Tibial nerve (tissue), 4 donors: Measurements from ENCODE around the gene BCL2. TPM values are rescaled to one million over a fixed set of nuclear protein-coding genes. Genes with fewer than 3 reads are reported as not detected.
"Not testable (repeated sequence)": the region's sequence is repeated elsewhere in the genome, so short reads cannot be mapped to it uniquely, and the experiment has no call there.

Experiments used
- DNase-seq, 2 donors: peaks; one replicate each; pipeline ENCODE4 v3.0.0-alpha.2; 2019; ENCODE audit warnings: low spot score in 2 of 2
- H3K27ac ChIP-seq, 4 donors: fragments of 200-600 bp; sonication (generic) in 3 of 4; one replicate each; pipeline ENCODE4 v1.5.1; 2017 to 2019; ENCODE audit warnings: mild to moderate bottlenecking in 1 of 4
- H3K27me3 ChIP-seq, 2 donors: fragments of 200-600 bp; sonication (generic) in 1 of 2; one replicate each; pipeline versions ENCODE4 v1.5.1 to v1.6.0; 2017 to 2019
- H3K36me3 ChIP-seq, 3 donors: fragments of 200-600 bp; sonication (generic); one replicate each; pipeline ENCODE4 v1.5.1; 2018 to 2019
- H3K4me1 ChIP-seq, 4 donors: fragments of 200-600 bp; sonication (generic) in 3 of 4; one replicate each; pipeline ENCODE4 v1.5.1; 2017 to 2019
- H3K4me3 ChIP-seq, 4 donors: fragments of 200-600 bp; sonication (generic) in 3 of 4; one replicate each; pipeline ENCODE4 v1.5.1; 2017 to 2019; ENCODE audit warnings: mild to moderate bottlenecking in 1 of 4, moderate library complexity in 1 of 4
- H3K9me3 ChIP-seq, 4 donors: fragments of 200-600 bp; sonication (generic) in 3 of 4; one replicate each; pipeline ENCODE4 v1.5.1; 2017 to 2019
- CTCF ChIP-seq, 5 experiments: fragments of 200-600 bp in 3 of 5; fragments of 450-650 bp in 2 of 5; sonication (generic) in 3 of 5; IDR thresholded peaks; one replicate each; pipeline ENCODE4 v1.5.1; 2016 to 2019; ENCODE audit warnings: antibody characterized with exemption in 5 of 5, mild to moderate bottlenecking in 3 of 5, moderate library complexity in 2 of 5
- EP300 ChIP-seq, 2 donors: sonication (generic); formaldehyde crosslinking; IDR thresholded peaks; one replicate each; pipeline ENCODE4 v1.6.1; 2017; ENCODE audit warnings: antibody characterized with exemption in 2 of 2, mild to moderate bottlenecking in 1 of 2
- POLR2A ChIP-seq, 2 donors: fragments of 450-650 bp; IDR thresholded peaks; one replicate each; pipeline ENCODE4 v1.6.1; 2017; ENCODE audit warnings: antibody characterized with exemption in 2 of 2, mild to moderate bottlenecking in 2 of 2, moderate library complexity in 2 of 2
- WGBS, 2 donors: methylation state at CpG; one replicate each; pipeline ENCODE4 v1.1.5; 2018; 5-methylcytosine and 5-hydroxymethylcytosine counted together
- total RNA-seq, 4 donors: library from RNA; depleted of rRNA; stranded (reverse); fragments of >200 nt; gene quantifications; one replicate each; pipeline ENCODE4 v1.1.0, GENCODE V29; 2016

Gene BCL2
- total RNA-seq, 4 donors from 2014 or later, result 54.7 to 79.1 (median 67.0) TPM

- DNase-seq, result no peak
- Histone ChIP-seq H3K27me3 (no peaks in the 10 kb centered on the region), H3K4me3 (peak overlapping the region; percentile 60 to 99 (median 93)), H3K4me1 (peaks cover 0 to 38% (median 9%) of the 10 kb centered on the region in 4 donors), H3K27ac (peak overlapping the region; percentile 92 to 98 (median 96)), H3K9me3 (no peaks in the 10 kb centered on the region), H3K36me3 (peaks cover 0 to 20% (median 0%) of the 10 kb centered on the region in 3 donors)
- TF ChIP-seq POLR2A (IDR thresholded peaks at IDR 0.05), result no peak
- TF ChIP-seq CTCF (IDR thresholded peaks at IDR 0.05), result no peak
- no peak for TF ChIP-seq EP300 (IDR thresholded peaks at IDR 0.05)
- WGBS, 2 donors, result 0 to 1% methylated on average over 12 of the region's 12 CpGs
Observed at GRCh38 chr18:63365876-63366212, 46.3 kb upstream of the BCL2 start.

- Histone ChIP-seq H3K27me3 (no peaks in the 10 kb centered on the region), H3K36me3 (peaks cover 0 to 37% (median 0%) of the 10 kb centered on the region in 3 donors), H3K4me3 (no peak overlapping the region), H3K9me3 (no peaks in the 10 kb centered on the region), H3K4me1 (peaks cover 0 to 35% (median 9%) of the 10 kb centered on the region in 4 donors), H3K27ac (no peak overlapping the region)
- DNase-seq, result no peak
- no peak for TF ChIP-seq POLR2A (IDR thresholded peaks at IDR 0.05)
- WGBS, 2 donors, result 68 to 73% methylated on average over 2 of the region's 2 CpGs
Observed at GRCh38 chr18:63363951-63364350, 44.4 kb upstream of the BCL2 start.

- Histone ChIP-seq H3K36me3 (peaks cover 0 to 41% (median 0%) of the 10 kb centered on the region in 3 donors), H3K4me1 (peaks cover 0 to 30% (median 9%) of the 10 kb centered on the region in 4 donors)
- not testable (repeated sequence) for H3K27ac ChIP-seq, DNase-seq, H3K9me3 ChIP-seq, H3K27me3 ChIP-seq, H3K4me3 ChIP-seq
- WGBS, 2 donors, result no CpG with 5 or more reads among the region's 2 CpGs
Observed at GRCh38 chr18:63363420-63363819, 43.9 kb upstream of the BCL2 start.

- no peak overlapping the region for H3K4me3 ChIP-seq
- no peak for TF ChIP-seq POLR2A (IDR thresholded peaks at IDR 0.05)
- no peak for TF ChIP-seq EP300 (IDR thresholded peaks at IDR 0.05)
- no peak for TF ChIP-seq CTCF (IDR thresholded peaks at IDR 0.05)
- H3K9me3 ChIP-seq, result no peaks in the 10 kb centered on the region
- WGBS, 2 donors, result 84 to 85% methylated on average over 7 of the region's 7 CpGs
- DNase-seq, result no peak
- peaks cover 0 to 4% (median 0%) of the 10 kb centered on the region in 4 donors for H3K4me1 ChIP-seq
- H3K27me3 ChIP-seq, result no peaks in the 10 kb centered on the region
- H3K36me3 ChIP-seq, result peaks cover 0 to 93% (median under 1%) of the 10 kb centered on the region in 3 donors
- no peak overlapping the region for H3K27ac ChIP-seq
Observed at GRCh38 chr18:63356272-63356896, 36.8 kb upstream of the BCL2 start.

- H3K4me3 ChIP-seq, result no peak overlapping the region
- TF ChIP-seq CTCF (IDR thresholded peaks at IDR 0.05) (no peak), EP300 (IDR thresholded peaks at IDR 0.05) (no peak), POLR2A (IDR thresholded peaks at IDR 0.05) (no peak)
- no peak for DNase-seq
- WGBS, 2 donors, result 45 to 50% methylated on average over 2 of the region's 2 CpGs
- peaks cover 3 to 99% (median 10%) of the 10 kb centered on the region in 3 donors for H3K36me3 ChIP-seq
- no peak overlapping the region for H3K27ac ChIP-seq
- peaks cover 0 to 4% (median 0%) of the 10 kb centered on the region in 4 donors for H3K4me1 ChIP-seq
- H3K9me3 ChIP-seq, result no peaks in the 10 kb centered on the region
- no peaks in the 10 kb centered on the region for H3K27me3 ChIP-seq
Observed at GRCh38 chr18:63350230-63350629, 30.7 kb upstream of the BCL2 start.

GRCh38 chr18:63348508-63349136 is 29.1 kb upstream of the BCL2 start:
- 92 to 95% methylated on average over 7 of the region's 7 CpGs for WGBS, 2 donors

More at GRCh38 chr18:63348508-63349136, 29.1 kb upstream of the BCL2 start:
- H3K36me3 ChIP-seq, result peaks cover 3 to 98% (median 10%) of the 10 kb centered on the region in 3 donors
- no peak overlapping the region for H3K4me3 ChIP-seq
- TF ChIP-seq CTCF (IDR thresholded peaks at IDR 0.05) (no peak), POLR2A (IDR thresholded peaks at IDR 0.05) (no peak), EP300 (IDR thresholded peaks at IDR 0.05) (no peak)
- H3K9me3 ChIP-seq, result no peaks in the 10 kb centered on the region
- no peaks in the 10 kb centered on the region for H3K27me3 ChIP-seq
- DNase-seq, result no peak
- no peak overlapping the region for H3K27ac ChIP-seq
- peaks cover 0 to 4% (median 0%) of the 10 kb centered on the region in 4 donors for H3K4me1 ChIP-seq
